HEK293 (cell line): ENCODE measurements around the gene CRIM1.

Experiments
- GLI2 ChIP-seq: fragments of 450-650 bp; formaldehyde crosslinking; IDR thresholded peaks from 2 replicates; pipeline ENCODE4; 2017; ENCODE audit warnings: missing biosample characterization, missing genetic modification characterization, low read depth, borderline replicate concordance
- PRDM6 ChIP-seq: fragments of 450-650 bp; formaldehyde crosslinking; IDR thresholded peaks from 2 replicates; pipeline ENCODE4 v1.5.1; 2017; ENCODE audit warnings: missing biosample characterization, missing genetic modification characterization
- RBAK ChIP-seq: fragments of 450-650 bp; formaldehyde crosslinking; IDR thresholded peaks from 2 replicates; pipeline ENCODE4 v1.5.1; 2016; ENCODE audit warnings: missing biosample characterization, missing genetic modification characterization
- TSHZ1 ChIP-seq: fragments of 450-650 bp; formaldehyde crosslinking; IDR thresholded peaks from 2 replicates; pipeline ENCODE4 v1.5.1; 2016; ENCODE audit warnings: missing biosample characterization, missing genetic modification characterization, borderline replicate concordance
- ZBTB17 ChIP-seq: fragments of 450-650 bp; formaldehyde crosslinking; IDR thresholded peaks from 2 replicates; pipeline ENCODE4 v1.5.1; 2016; ENCODE audit warnings: missing biosample characterization, missing genetic modification characterization
- ZBTB20 ChIP-seq: fragments of 450-650 bp; formaldehyde crosslinking; IDR thresholded peaks from 2 replicates; pipeline ENCODE4 v1.5.1; 2016; ENCODE audit warnings: missing biosample characterization, missing genetic modification characterization
- ZFHX2 ChIP-seq: fragments of 450-650 bp; formaldehyde crosslinking; conservative IDR thresholded peaks from 2 replicates; pipeline ENCODE4 v1.5.1; 2016; ENCODE audit warnings: missing biosample characterization, missing genetic modification characterization
- ZFP37 ChIP-seq: fragments of 450-650 bp; formaldehyde crosslinking; IDR thresholded peaks from 2 replicates; pipeline ENCODE4 v1.5.1; 2016; ENCODE audit warnings: missing biosample characterization, missing genetic modification characterization
- ZFP41 ChIP-seq: fragments of 450-650 bp; formaldehyde crosslinking; IDR thresholded peaks from 2 replicates; pipeline ENCODE4 v1.5.1; 2016; ENCODE audit warnings: missing biosample characterization, missing genetic modification characterization, borderline replicate concordance
- ZIC2 ChIP-seq: fragments of 450-650 bp; formaldehyde crosslinking; IDR thresholded peaks from 2 replicates; pipeline ENCODE4 v1.5.1; 2016; ENCODE audit warnings: missing biosample characterization, missing genetic modification characterization
- ZNF133 ChIP-seq: fragments of 450-650 bp; formaldehyde crosslinking; IDR thresholded peaks from 2 replicates; pipeline ENCODE4 v1.5.1; 2016; ENCODE audit warnings: missing biosample characterization, missing genetic modification characterization
- ZNF169 ChIP-seq: fragments of 450-650 bp; formaldehyde crosslinking; IDR thresholded peaks from 2 replicates; pipeline ENCODE4 v1.5.1; 2016; ENCODE audit warnings: missing biosample characterization, missing genetic modification characterization
- ZNF202 ChIP-seq: fragments of 450-650 bp; formaldehyde crosslinking; IDR thresholded peaks from 2 replicates; pipeline ENCODE4 v1.5.1; 2016; ENCODE audit warnings: missing biosample characterization, missing genetic modification characterization, borderline replicate concordance
- ZNF302 ChIP-seq: fragments of 450-650 bp; formaldehyde crosslinking; IDR thresholded peaks from 2 replicates; pipeline ENCODE4 v1.5.1; 2016; ENCODE audit warnings: missing biosample characterization, missing genetic modification characterization, low read depth
- ZNF311 ChIP-seq: fragments of 450-650 bp; formaldehyde crosslinking; IDR thresholded peaks from 2 replicates; pipeline ENCODE4 v1.5.1; 2017; ENCODE audit warnings: missing biosample characterization, missing genetic modification characterization, borderline replicate concordance
- ZNF423 ChIP-seq: fragments of 450-650 bp; formaldehyde crosslinking; IDR thresholded peaks from 2 replicates; pipeline ENCODE4 v1.5.1; 2016; ENCODE audit warnings: missing biosample characterization, missing genetic modification characterization
- ZNF521 ChIP-seq: fragments of 450-650 bp; formaldehyde crosslinking; IDR thresholded peaks from 2 replicates; pipeline ENCODE4 v1.5.1; 2017; ENCODE audit warnings: missing biosample characterization, mild to moderate bottlenecking, missing genetic modification characterization
- ZNF580 ChIP-seq: fragments of 450-650 bp; formaldehyde crosslinking; IDR thresholded peaks from 2 replicates; pipeline ENCODE4 v1.5.1; 2016; ENCODE audit warnings: missing biosample characterization, missing genetic modification characterization
- ZNF600 ChIP-seq: fragments of 450-650 bp; formaldehyde crosslinking; IDR thresholded peaks from 2 replicates; pipeline ENCODE4 v1.5.1; 2016; ENCODE audit warnings: missing biosample characterization, missing genetic modification characterization
- ZNF660 ChIP-seq: fragments of 450-650 bp; IDR thresholded peaks from 2 replicates; pipeline ENCODE4 v1.5.1; 2018; ENCODE audit warnings: missing biosample characterization, mild to moderate bottlenecking, missing genetic modification characterization
- ZNF670 ChIP-seq: fragments of 450-650 bp; formaldehyde crosslinking; IDR thresholded peaks from 2 replicates; pipeline ENCODE4 v1.5.1; 2016; ENCODE audit warnings: missing biosample characterization, missing genetic modification characterization, low read depth
- ZNF701 ChIP-seq: fragments of 450-650 bp; formaldehyde crosslinking; IDR thresholded peaks from 2 replicates; pipeline ENCODE4 v1.5.1; 2016; ENCODE audit warnings: missing biosample characterization, missing genetic modification characterization
- ZNF76 ChIP-seq: fragments of 450-650 bp; formaldehyde crosslinking; IDR thresholded peaks from 2 replicates; pipeline ENCODE4; 2016; ENCODE audit warnings: low read depth, missing biosample characterization, missing genetic modification characterization, borderline replicate concordance
- ZNF785 ChIP-seq: fragments of 450-650 bp; formaldehyde crosslinking; IDR thresholded peaks from 2 replicates; pipeline ENCODE4 v1.5.1; 2016; ENCODE audit warnings: missing biosample characterization, missing genetic modification characterization
- ZNF830 ChIP-seq: fragments of 450-650 bp; IDR thresholded peaks from 2 replicates; pipeline ENCODE4 v1.5.0; 2018; ENCODE audit warnings: missing biosample characterization, missing genetic modification characterization, low read depth, mild to moderate bottlenecking, moderate library complexity
- ZNF837 ChIP-seq: fragments of 450-650 bp; formaldehyde crosslinking; IDR thresholded peaks from 2 replicates; pipeline ENCODE4 v1.5.1; 2016; ENCODE audit warnings: missing biosample characterization, missing genetic modification characterization
- TF ChIP-seq, protein P1 (sequence below): fragments of 450-650 bp; formaldehyde crosslinking; IDR thresholded peaks from 2 replicates; pipeline ENCODE4 v1.5.1; 2016; ENCODE audit warnings: missing biosample characterization, missing genetic modification characterization, borderline replicate concordance
- TF ChIP-seq, protein P2 (sequence below): fragments of 450-650 bp; formaldehyde crosslinking; optimal IDR thresholded peaks from 2 replicates; pipeline ENCODE3; 2016; ENCODE audit warnings: missing biosample characterization, mild to moderate bottlenecking, missing genetic modification characterization

CRIM1 gene

GRCh38 chr2:36355151-36355889 is at the start of gene CRIM1 (continued):
- TF ChIP-seq ZBTB20 (tag by site-specific recombination) (peak; percentile 64; the same call in 1 of the 2 replicates), ZIC2 (tag by site-specific recombination) (no peak), ZNF600 (no peak), ZFP41 (tag by site-specific recombination) (no peak), ZBTB17 (tag by site-specific recombination) (peak; percentile 75), ZNF311 (tag by site-specific recombination) (no peak), ZNF830 (tag by site-specific recombination) (no peak), GLI2 (tag by site-specific recombination) (no peak), ZNF169 (no peak), ZFP37 (tag by site-specific recombination) (no peak), ZNF701 (no peak), ZNF133 (tag by site-specific recombination) (no peak), ZNF423 (tag by site-specific recombination) (no peak), ZNF202 (no peak), ZNF785 (tag by site-specific recombination) (no peak), ZNF521 (tag by site-specific recombination) (no peak), TSHZ1 (tag by site-specific recombination) (no peak), RBAK (tag by site-specific recombination) (no peak), PRDM6 (no peak), ZNF837 (tag by site-specific recombination) (no peak), ZNF580 (no peak), ZNF76 (tag by site-specific recombination) (no peak), ZNF660 (tag by site-specific recombination) (0 out of 2 replicates have a peak, but pooled peaks have one; percentile 13), ZNF670 (tag by site-specific recombination) (no peak), ZFHX2 (no peak; the same call in 1 of the 2 replicates), ZNF302 (no peak)
- TF ChIP-seq, protein P1, sequence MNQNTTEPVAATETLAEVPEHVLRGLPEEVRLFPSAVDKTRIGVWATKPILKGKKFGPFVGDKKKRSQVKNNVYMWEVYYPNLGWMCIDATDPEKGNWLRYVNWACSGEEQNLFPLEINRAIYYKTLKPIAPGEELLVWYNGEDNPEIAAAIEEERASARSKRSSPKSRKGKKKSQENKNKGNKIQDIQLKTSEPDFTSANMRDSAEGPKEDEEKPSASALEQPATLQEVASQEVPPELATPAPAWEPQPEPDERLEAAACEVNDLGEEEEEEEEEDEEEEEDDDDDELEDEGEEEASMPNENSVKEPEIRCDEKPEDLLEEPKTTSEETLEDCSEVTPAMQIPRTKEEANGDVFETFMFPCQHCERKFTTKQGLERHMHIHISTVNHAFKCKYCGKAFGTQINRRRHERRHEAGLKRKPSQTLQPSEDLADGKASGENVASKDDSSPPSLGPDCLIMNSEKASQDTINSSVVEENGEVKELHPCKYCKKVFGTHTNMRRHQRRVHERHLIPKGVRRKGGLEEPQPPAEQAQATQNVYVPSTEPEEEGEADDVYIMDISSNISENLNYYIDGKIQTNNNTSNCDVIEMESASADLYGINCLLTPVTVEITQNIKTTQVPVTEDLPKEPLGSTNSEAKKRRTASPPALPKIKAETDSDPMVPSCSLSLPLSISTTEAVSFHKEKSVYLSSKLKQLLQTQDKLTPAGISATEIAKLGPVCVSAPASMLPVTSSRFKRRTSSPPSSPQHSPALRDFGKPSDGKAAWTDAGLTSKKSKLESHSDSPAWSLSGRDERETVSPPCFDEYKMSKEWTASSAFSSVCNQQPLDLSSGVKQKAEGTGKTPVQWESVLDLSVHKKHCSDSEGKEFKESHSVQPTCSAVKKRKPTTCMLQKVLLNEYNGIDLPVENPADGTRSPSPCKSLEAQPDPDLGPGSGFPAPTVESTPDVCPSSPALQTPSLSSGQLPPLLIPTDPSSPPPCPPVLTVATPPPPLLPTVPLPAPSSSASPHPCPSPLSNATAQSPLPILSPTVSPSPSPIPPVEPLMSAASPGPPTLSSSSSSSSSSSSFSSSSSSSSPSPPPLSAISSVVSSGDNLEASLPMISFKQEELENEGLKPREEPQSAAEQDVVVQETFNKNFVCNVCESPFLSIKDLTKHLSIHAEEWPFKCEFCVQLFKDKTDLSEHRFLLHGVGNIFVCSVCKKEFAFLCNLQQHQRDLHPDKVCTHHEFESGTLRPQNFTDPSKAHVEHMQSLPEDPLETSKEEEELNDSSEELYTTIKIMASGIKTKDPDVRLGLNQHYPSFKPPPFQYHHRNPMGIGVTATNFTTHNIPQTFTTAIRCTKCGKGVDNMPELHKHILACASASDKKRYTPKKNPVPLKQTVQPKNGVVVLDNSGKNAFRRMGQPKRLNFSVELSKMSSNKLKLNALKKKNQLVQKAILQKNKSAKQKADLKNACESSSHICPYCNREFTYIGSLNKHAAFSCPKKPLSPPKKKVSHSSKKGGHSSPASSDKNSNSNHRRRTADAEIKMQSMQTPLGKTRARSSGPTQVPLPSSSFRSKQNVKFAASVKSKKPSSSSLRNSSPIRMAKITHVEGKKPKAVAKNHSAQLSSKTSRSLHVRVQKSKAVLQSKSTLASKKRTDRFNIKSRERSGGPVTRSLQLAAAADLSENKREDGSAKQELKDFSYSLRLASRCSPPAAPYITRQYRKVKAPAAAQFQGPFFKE (tag by site-specific recombination), result no peak
- TF ChIP-seq, protein P2, sequence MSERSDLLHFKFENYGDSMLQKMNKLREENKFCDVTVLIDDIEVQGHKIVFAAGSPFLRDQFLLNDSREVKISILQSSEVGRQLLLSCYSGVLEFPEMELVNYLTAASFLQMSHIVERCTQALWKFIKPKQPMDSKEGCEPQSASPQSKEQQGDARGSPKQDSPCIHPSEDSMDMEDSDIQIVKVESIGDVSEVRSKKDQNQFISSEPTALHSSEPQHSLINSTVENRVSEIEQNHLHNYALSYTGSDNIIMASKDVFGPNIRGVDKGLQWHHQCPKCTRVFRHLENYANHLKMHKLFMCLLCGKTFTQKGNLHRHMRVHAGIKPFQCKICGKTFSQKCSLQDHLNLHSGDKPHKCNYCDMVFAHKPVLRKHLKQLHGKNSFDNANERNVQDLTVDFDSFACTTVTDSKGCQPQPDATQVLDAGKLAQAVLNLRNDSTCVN (tag by site-specific recombination), result peak; percentile 44
